GM03348 (cell line): ENCODE measurements around the gene HAT1.
"Not testable (repeated sequence)": the region's sequence is repeated elsewhere in the genome, so short reads cannot be mapped to it uniquely, and the experiment has no call there.

Experiments
- DNase-seq: peaks from one replicate; pipeline ENCODE4 v3.0.0; 2012; ENCODE audit warnings: low spot score

HAT1 gene

GRCh38 chr2:171922230-171923022, at the start of gene HAT1:
Gene HAT1 (plus strand): TSS chr2:171922461. CDS start chr2:171922501, 40 bp downstream.
- DNase-seq: peak; percentile 96

- no peak for DNase-seq
Observed at GRCh38 chr2:171874517-171874916, 47.7 kb upstream of the HAT1 start.

GRCh38 chr2:171874963-171875362, 47.3 kb upstream of the HAT1 start:
- DNase-seq: no peak

GRCh38 chr2:171878481-171878993, 43.7 kb upstream of the HAT1 start:
- DNase-seq: peak; percentile 77

- DNase-seq: no peak
Observed at GRCh38 chr2:171879865-171880264, 42.4 kb upstream of the HAT1 start.

GRCh38 chr2:171880774-171881173, 41.5 kb upstream of the HAT1 start:
- DNase-seq: no peak

GRCh38 chr2:171882089-171882769, 40.0 kb upstream of the HAT1 start:
- DNase-seq: no peak

- no peak for DNase-seq
Observed at GRCh38 chr2:171883275-171883893, 38.9 kb upstream of the HAT1 start.

- DNase-seq: no peak
Observed at GRCh38 chr2:171889333-171889732, 32.9 kb upstream of the HAT1 start.

GRCh38 chr2:171889808-171890207, 32.5 kb upstream of the HAT1 start:
- DNase-seq: no peak

- peak; percentile 13 for DNase-seq
Observed at GRCh38 chr2:171893196-171893823, 29.0 kb upstream of the HAT1 start.

- peak; percentile 94 for DNase-seq
Observed at GRCh38 chr2:171893824-171894611, 28.2 kb upstream of the HAT1 start, which contains the start of gene SLC25A12. Gene SLC25A12 (minus strand): TSS chr2:171894244. CDS start chr2:171894214, 30 bp downstream.

- DNase-seq: no peak
Observed at GRCh38 chr2:171894612-171894947, 27.7 kb upstream of the HAT1 start.

- peak; percentile 8 for DNase-seq
Observed at GRCh38 chr2:171895786-171896185, 26.5 kb upstream of the HAT1 start.

GRCh38 chr2:171899623-171900282, 22.5 kb upstream of the HAT1 start:
- not testable (repeated sequence) for DNase-seq

GRCh38 chr2:171902840-171903420, 19.3 kb upstream of the HAT1 start:
- DNase-seq: no peak

- no peak for DNase-seq
Observed at GRCh38 chr2:171908235-171908634, 14.0 kb upstream of the HAT1 start.

- DNase-seq: no peak
Observed at GRCh38 chr2:171909266-171909665, 13.0 kb upstream of the HAT1 start.

- DNase-seq: no peak
Observed at GRCh38 chr2:171910494-171910893, 11.8 kb upstream of the HAT1 start.

- no peak for DNase-seq
Observed at GRCh38 chr2:171913517-171913916, 8.7 kb upstream of the HAT1 start.

GRCh38 chr2:171919453-171919852, 2.8 kb upstream of the HAT1 start:
- DNase-seq: no peak
